ENCODE data around the gene EIF4EBP2. TPM values are rescaled to one million over a fixed set of nuclear protein-coding genes. Genes with fewer than 3 reads are reported as not detected.

The EIF4EBP2 gene
- polyA plus RNA-seq, 2 of the 4 experiments (the other 2 are of a cell fraction) = 13.0 to 15.4 TPM

DNA sequence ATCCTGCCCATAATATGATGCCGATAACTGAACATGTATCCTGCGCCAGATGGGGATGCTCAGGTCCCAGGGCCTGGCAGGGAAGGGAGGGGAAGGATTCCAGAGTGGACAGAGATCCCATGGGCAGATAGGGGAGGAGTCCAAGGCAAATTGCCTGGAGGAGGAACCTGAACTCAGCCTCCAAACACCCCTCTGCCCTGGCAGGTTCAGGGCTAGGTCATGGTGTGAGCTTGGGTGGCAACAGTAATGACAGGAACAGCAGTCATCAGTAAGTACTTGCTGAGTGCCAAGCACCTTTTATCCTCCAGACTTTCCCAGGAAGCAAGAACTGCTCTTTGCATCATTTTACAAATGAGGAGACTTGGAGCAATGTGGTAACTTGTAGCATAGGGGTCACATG lies 70.8 kb downstream of the EIF4EBP2 start:
- H3K4me1 ChIP-seq = peaks cover 27% of the 10 kb centered on the region; the same call in 2 of the 3 replicates
- FAIRE-seq (no peak), ATAC-seq (no peak), DNase-seq (ENCODE audit: low read depth in 1 of 2, low spot score in 1 of 2) (peak in 1 of 2 experiments; percentile 22)
- H3K4me3 ChIP-seq = no peak overlapping the region
- CTCF ChIA-PET = interaction anchor here (1.5 to 4.8 kb wide), 3 partner anchors 13 to 75 kb away, joined by 3 to 53 read pairs (median 4); no protein-coding TSS in a partner anchor
- H3K4me2 ChIP-seq = no peak overlapping the region
- POLR2A ChIA-PET = no interaction called here
- TF ChIP-seq KDM1A (IDR thresholded peaks at IDR 0.05; ENCODE audit: low read depth) (no peak), NPAS2 (CRISPR knock-in tag; IDR thresholded peaks at IDR 0.05; ENCODE audit: borderline replicate concordance) (no peak), JUNB (IDR thresholded peaks at IDR 0.05) (no peak), TP53 (CRISPR knock-in tag; IDR thresholded peaks at IDR 0.05) (no peak), RCOR1 (IDR thresholded peaks at IDR 0.05; ENCODE audit: low read depth, low read length) (no peak), FOXS1 (CRISPR knock-in tag; IDR thresholded peaks at IDR 0.05) (no peak), EP300 (IDR thresholded peaks at IDR 0.05) (no peak)
- TF ChIP-seq, protein P1, sequence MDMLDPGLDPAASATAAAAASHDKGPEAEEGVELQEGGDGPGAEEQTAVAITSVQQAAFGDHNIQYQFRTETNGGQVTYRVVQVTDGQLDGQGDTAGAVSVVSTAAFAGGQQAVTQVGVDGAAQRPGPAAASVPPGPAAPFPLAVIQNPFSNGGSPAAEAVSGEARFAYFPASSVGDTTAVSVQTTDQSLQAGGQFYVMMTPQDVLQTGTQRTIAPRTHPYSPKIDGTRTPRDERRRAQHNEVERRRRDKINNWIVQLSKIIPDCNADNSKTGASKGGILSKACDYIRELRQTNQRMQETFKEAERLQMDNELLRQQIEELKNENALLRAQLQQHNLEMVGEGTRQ (IDR thresholded peaks at IDR 0.05) = no peak
- WGBS (ENCODE audit: missing lambda C conversion rate) = 96% methylated on average over 2 of the region's 2 CpGs
- H3K27ac ChIP-seq = peak overlapping the region in 1 of 2 experiments; percentile 40; a peak in 2 of 6 replicates
- H3K9me3 ChIP-seq = no peaks in the 10 kb centered on the region

DNA sequence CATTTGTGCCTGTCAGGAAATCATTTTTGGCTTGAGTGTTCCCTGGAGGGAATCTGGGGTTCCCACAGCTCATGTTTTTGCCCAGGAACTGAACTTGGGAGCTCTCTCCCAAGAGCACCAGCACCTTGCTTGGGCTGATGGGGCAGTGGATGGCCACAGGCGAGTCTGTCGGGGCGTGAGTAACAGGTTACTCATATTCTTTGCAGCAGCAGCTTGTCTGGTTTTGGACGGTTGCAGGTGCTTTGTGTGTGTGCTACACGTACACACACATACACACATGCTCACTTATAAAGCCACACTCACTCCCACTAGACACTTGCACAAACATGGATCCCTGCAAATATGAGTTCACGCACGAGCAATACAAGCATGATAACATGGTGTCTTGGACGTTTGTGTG lies 71.7 kb downstream of the EIF4EBP2 start:
- no peak overlapping the region for H3K4me3 ChIP-seq
- peaks cover 30% of the 10 kb centered on the region; the same call in 2 of the 3 replicates for H3K4me1 ChIP-seq
- TF ChIP-seq, protein P1 (IDR thresholded peaks at IDR 0.05) = no peak
- TF ChIP-seq, protein P2, sequence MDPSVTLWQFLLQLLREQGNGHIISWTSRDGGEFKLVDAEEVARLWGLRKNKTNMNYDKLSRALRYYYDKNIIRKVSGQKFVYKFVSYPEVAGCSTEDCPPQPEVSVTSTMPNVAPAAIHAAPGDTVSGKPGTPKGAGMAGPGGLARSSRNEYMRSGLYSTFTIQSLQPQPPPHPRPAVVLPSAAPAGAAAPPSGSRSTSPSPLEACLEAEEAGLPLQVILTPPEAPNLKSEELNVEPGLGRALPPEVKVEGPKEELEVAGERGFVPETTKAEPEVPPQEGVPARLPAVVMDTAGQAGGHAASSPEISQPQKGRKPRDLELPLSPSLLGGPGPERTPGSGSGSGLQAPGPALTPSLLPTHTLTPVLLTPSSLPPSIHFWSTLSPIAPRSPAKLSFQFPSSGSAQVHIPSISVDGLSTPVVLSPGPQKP (IDR thresholded peaks at IDR 0.05; ENCODE audit: low read depth, low read length) = no peak
- TF ChIP-seq, protein P3, sequence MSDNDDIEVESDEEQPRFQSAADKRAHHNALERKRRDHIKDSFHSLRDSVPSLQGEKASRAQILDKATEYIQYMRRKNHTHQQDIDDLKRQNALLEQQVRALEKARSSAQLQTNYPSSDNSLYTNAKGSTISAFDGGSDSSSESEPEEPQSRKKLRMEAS (IDR thresholded peaks at IDR 0.05) = 0 out of 2 replicates have a peak, but pooled peaks have one; percentile 26
- no peak for TF ChIP-seq MAZ (IDR thresholded peaks at IDR 0.05; ENCODE audit: borderline replicate concordance, low read depth, low read length)
- no peak for TF ChIP-seq HOXA7 (CRISPR knock-in tag; IDR thresholded peaks at IDR 0.05)
- 0 out of 6 replicates have a peak overlapping the region, but pooled peaks of 1 of the 2 experiments have one; percentile 40 for H3K27ac ChIP-seq
- WGBS (ENCODE audit: missing lambda C conversion rate) = 40% methylated on average over 8 of the region's 8 CpGs
- no peak for ATAC-seq
- no peak for FAIRE-seq
- DNase-seq (ENCODE audit: low read depth in 1 of 2, low spot score in 1 of 2) = peak in 1 of 2 experiments; percentile 28
- no peaks in the 10 kb centered on the region for H3K9me3 ChIP-seq
- CTCF ChIA-PET = interaction anchor here (1.1 to 4.8 kb wide), 3 partner anchors 13 to 450 kb away, joined by 3 to 53 read pairs (median 3); no protein-coding TSS in a partner anchor
- peak overlapping the region; percentile 9; the same call in 1 of the 3 replicates for H3K4me2 ChIP-seq
- POLR2A ChIA-PET = no interaction called here

DNA sequence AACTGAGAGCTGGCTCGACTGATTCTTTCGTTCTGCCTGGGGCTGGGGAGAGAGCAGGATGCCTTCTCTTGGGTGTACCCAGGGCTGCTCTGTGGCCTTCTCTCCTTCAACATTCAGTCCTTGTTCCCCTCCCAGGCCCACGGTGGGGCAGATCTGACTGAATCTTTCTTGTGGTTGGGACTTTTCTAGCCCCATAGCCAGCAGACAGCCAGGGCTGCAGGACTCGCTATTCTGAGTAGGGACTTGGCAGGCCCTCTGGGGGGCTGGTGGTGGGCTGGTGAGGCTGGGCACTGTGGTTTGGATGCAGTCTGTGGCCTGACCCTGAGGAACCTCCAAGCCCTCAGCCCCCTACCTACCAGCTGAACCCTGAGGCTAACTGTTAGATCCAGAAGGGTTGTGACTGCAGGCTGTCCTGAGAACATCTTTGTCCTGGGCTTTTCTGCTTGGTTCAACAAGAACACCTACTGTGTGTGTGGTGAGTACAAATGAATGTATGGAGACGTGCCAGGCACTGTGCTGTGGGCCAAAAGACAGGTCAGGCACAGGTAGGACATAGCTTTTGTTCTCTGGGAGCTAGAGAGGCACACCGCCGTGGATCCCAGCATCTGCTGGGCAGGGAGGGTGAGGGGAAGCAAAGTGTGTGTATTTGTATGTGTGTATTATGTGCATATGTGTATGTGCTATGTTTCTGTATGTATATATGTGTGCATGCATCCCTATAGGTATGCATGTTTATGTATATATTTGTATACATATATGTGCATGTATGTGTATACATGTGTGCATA lies 72.5 kb downstream of the EIF4EBP2 start:
- Histone ChIP-seq H3K4me2 (no peak overlapping the region; the same call in 2 of the 3 replicates), H3K4me3 (no peak overlapping the region), H3K27ac (peak overlapping the region in 1 of 2 experiments; percentile 32; a peak in 1 of 6 replicates), H3K4me1 (peaks cover 30% of the 10 kb centered on the region; the same call in 2 of the 3 replicates), H3K9me3 (no peaks in the 10 kb centered on the region)
- ATAC-seq (no peak), DNase-seq (ENCODE audit: low read depth in 1 of 2, low spot score in 1 of 2) (no peak), FAIRE-seq (no peak)
- ChIA-PET CTCF (interaction anchor here (0.6 to 4.8 kb wide), 6 partner anchors 14 to 449 kb away, joined by 3 to 53 read pairs (median 3); no protein-coding TSS in a partner anchor), POLR2A (no interaction called here)
- no peak for TF ChIP-seq PHF8 (IDR thresholded peaks at IDR 0.05; ENCODE audit: borderline replicate concordance, low read depth)
- TF ChIP-seq RFX5 (IDR thresholded peaks at IDR 0.05) = no peak
- no peak for TF ChIP-seq HDAC2 (IDR thresholded peaks at IDR 0.05)
- TF ChIP-seq NFE2L2 (conservative IDR thresholded peaks at IDR 0.05; ENCODE audit: low read length) = no peak
- 57% methylated on average over 7 of the region's 7 CpGs for WGBS (ENCODE audit: missing lambda C conversion rate)
